OCI-LY7 (cell line): Measurements from ENCODE around the gene RNF19B. TPM values are rescaled to one million over a fixed set of nuclear protein-coding genes. Genes with fewer than 3 reads are reported as not detected.
"Not testable (repeated sequence)": the region's sequence is repeated elsewhere in the genome, so short reads cannot be mapped to it uniquely, and the experiment has no call there.

Source experiments
- BruUV-seq: library from RNA; stranded (reverse); fragments of 400-500 nt; replicated peaks from 2 replicates; lab custom pipeline; 2021; lab: Mats Ljungman, UMichigan
- CTCF ChIA-PET: fragments of 300-600 bp; sonication (Branson Sonifier 250); formaldehyde crosslinking; loops from one replicate; lab custom pipeline; 2022; ENCODE audit warnings: antibody characterized with exemption; ENCODE audit not compliant: unreplicated experiment; lab: Charles Lee
- POLR2A ChIA-PET: fragments of 300-600 bp; sonication (Branson Sonifier 250); formaldehyde crosslinking; loops from one replicate; lab custom pipeline; 2022; ENCODE audit warnings: antibody characterized with exemption; lab: Charles Lee
- DNase-seq: peaks from one replicate; pipeline ENCODE4 v3.0.0-alpha.2; 2015; ENCODE audit warnings: low spot score
- H2AFZ ChIP-seq: fragments of 200-600 bp; sonication (generic), shearing (Covaris generic); 2 replicates; pipeline ENCODE4 v1.6.1; 2014; ENCODE audit warnings: mild to moderate bottlenecking, antibody characterized with exemption, low read length, moderate library complexity
- H3K27ac ChIP-seq: fragments of 200-600 bp; sonication (generic); 2 replicates; pipeline ENCODE4 v1.5.1; 2014; ENCODE audit warnings: mixed run types, low read depth, mild to moderate bottlenecking, moderate library complexity, low read length, inconsistent platforms; ENCODE audit not compliant: poor library complexity, severe bottlenecking
- H3K36me3 ChIP-seq: fragments of 200-600 bp; sonication (generic); 2 replicates; pipeline ENCODE4 v1.6.1; 2014; ENCODE audit warnings: mild to moderate bottlenecking, antibody characterized with exemption, low read length, moderate library complexity, mixed read lengths; ENCODE audit not compliant: insufficient read depth
- H3K4me1 ChIP-seq: fragments of 200-600 bp; sonication (generic); 2 replicates; pipeline ENCODE4 v1.5.1; 2014; ENCODE audit warnings: mild to moderate bottlenecking, low read length; ENCODE audit not compliant: insufficient read depth, poor library complexity, severe bottlenecking
- H3K4me2 ChIP-seq: fragments of 200-600 bp; sonication (generic); 2 replicates; pipeline ENCODE4 v1.6.1; 2014; ENCODE audit warnings: mild to moderate bottlenecking, low read length
- H3K4me3 ChIP-seq: fragments of 200-600 bp; sonication (generic); 2 replicates; pipeline ENCODE4 v1.5.1; 2014; ENCODE audit warnings: mild to moderate bottlenecking, low read depth, low read length; ENCODE audit not compliant: poor library complexity, severe bottlenecking
- H3K79me2 ChIP-seq: fragments of 200-600 bp; sonication (generic); 2 replicates; pipeline ENCODE4 v1.6.1; 2016; ENCODE audit warnings: low read depth, mild to moderate bottlenecking, low read length, moderate library complexity, mixed read lengths; ENCODE audit not compliant: insufficient read depth
- H3K9me2 ChIP-seq: fragments of 200-600 bp; sonication (generic); 2 replicates; pipeline ENCODE4 v1.6.1; 2016; ENCODE audit warnings: mild to moderate bottlenecking, low read length, mixed read lengths; ENCODE audit not compliant: insufficient read depth
- H3K9me3 ChIP-seq: fragments of 200-600 bp; sonication (generic); 2 replicates; pipeline ENCODE4 v1.6.1; 2014; ENCODE audit warnings: mild to moderate bottlenecking, mixed run types, low read length, mixed read lengths
- H4K20me1 ChIP-seq: fragments of 200-600 bp; sonication (generic); 2 replicates; pipeline ENCODE4 v1.6.1; 2014; ENCODE audit warnings: mild to moderate bottlenecking, antibody characterized with exemption, low read length, moderate library complexity, mixed read lengths; ENCODE audit not compliant: insufficient read depth
- EZH2phosphoT487 ChIP-seq: fragments of 200-600 bp; sonication (generic); IDR thresholded peaks from 2 replicates; pipeline ENCODE4 v1.6.1; 2018; ENCODE audit warnings: low read depth, borderline replicate concordance, mild to moderate bottlenecking, mixed run types, antibody characterized with exemption, low read length, moderate library complexity, mixed read lengths
- intact Hi-C: fragments of 100-400 bp; cut with micrococcal nuclease; formaldehyde crosslinking; loops from one replicate; pipeline ENCODE4 v1.10.0; 2022; ENCODE audit not compliant: unreplicated experiment
- total RNA-seq, 2 experiments: library from RNA; depleted of rRNA in 1 of 2; stranded (reverse); fragments of >200 nt in 1 of 2; shearing (Covaris generic) in 1 of 2; gene quantifications; 2 replicates each; pipeline ENCODE4 v1.2.3, GENCODE V29; 2014 to 2022
- TF ChIP-seq, protein P1 (sequence below): fragments of 200-600 bp; sonication (generic); conservative IDR thresholded peaks from 2 replicates; pipeline ENCODE4 v1.5.1; 2014; ENCODE audit warnings: mild to moderate bottlenecking, antibody characterized with exemption, low read length, moderate library complexity, mixed read lengths

The RNF19B gene
- total RNA-seq, 2 experiments from 2014 or later, result 23.0 to 36.8 TPM

DNA sequence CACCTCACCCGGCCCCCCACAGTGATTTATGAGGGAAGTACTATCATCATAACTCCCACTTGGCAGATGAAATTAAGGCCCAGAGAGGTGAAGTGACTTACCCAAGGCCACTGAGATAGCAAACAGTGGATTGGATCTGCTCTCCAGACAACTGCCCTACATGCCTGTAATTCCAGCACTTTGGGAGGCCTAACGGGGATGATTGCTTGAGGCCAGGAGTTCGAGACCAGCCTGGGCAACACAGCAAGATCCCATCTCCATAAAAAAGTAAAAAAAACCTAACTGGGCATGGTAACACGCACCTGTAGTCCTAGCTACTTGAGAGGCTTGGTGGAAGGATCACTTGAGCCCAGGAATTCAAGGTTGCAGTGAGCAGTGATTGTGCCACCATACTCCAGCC lies 14.2 kb upstream of the RNF19B start:
- ChIA-PET POLR2A (no interaction called here), CTCF (no interaction called here)
- Histone ChIP-seq H3K27ac (no peak overlapping the region), H3K9me2 (no peaks in the 10 kb centered on the region), H3K9me3 (no peaks in the 10 kb centered on the region), H3K4me2 (no peak overlapping the region), H3K36me3 (no peaks in the 10 kb centered on the region), H3K4me3 (no peak overlapping the region), H3K79me2 (no peaks in the 10 kb centered on the region), H3K4me1 (peaks cover 25% of the 10 kb centered on the region), H4K20me1 (no peaks in the 10 kb centered on the region), H2AFZ (no peak overlapping the region)
- intact Hi-C loops, result no loop called here
- no TSS peak for BruUV-seq
- DNase-seq, result no peak
- no peak for TF ChIP-seq EZH2phosphoT487
- TF ChIP-seq, protein P1, sequence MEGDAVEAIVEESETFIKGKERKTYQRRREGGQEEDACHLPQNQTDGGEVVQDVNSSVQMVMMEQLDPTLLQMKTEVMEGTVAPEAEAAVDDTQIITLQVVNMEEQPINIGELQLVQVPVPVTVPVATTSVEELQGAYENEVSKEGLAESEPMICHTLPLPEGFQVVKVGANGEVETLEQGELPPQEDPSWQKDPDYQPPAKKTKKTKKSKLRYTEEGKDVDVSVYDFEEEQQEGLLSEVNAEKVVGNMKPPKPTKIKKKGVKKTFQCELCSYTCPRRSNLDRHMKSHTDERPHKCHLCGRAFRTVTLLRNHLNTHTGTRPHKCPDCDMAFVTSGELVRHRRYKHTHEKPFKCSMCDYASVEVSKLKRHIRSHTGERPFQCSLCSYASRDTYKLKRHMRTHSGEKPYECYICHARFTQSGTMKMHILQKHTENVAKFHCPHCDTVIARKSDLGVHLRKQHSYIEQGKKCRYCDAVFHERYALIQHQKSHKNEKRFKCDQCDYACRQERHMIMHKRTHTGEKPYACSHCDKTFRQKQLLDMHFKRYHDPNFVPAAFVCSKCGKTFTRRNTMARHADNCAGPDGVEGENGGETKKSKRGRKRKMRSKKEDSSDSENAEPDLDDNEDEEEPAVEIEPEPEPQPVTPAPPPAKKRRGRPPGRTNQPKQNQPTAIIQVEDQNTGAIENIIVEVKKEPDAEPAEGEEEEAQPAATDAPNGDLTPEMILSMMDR, result no peak

DNA sequence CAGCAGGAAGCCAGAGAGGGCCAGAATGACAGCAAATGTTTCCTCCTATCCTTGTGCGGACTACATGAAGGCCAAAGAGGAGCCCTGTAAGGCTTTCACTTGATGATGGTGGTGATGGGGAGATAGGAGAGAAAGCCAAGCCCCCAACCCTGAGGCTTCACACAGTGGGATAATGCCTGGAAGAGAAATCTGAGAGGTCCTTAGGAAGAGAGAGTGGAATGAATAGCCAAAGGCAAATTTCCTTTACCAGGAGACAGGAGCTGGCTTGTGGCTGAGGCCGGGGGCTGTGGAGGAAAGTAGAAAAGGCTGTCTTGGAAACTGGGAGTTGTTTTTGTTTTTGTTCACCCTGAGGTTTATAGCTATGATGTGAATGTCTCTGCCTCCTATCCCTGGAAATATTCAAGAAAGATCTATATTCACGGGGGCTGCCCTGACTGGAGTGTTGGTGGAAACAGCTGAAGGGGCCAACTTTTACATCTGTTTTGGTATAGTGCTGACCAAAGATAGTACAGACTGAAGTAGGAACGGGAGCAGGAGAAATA lies 13.0 kb upstream of the RNF19B start:
- CTCF ChIA-PET, result no interaction called here
- Histone ChIP-seq H3K9me2 (no peaks in the 10 kb centered on the region), H3K4me3 (no peak overlapping the region), H2AFZ (no peak overlapping the region), H4K20me1 (no peaks in the 10 kb centered on the region), H3K4me1 (peaks cover 25% of the 10 kb centered on the region), H3K36me3 (no peaks in the 10 kb centered on the region), H3K4me2 (no peak overlapping the region), H3K79me2 (no peaks in the 10 kb centered on the region), H3K27ac (no peak overlapping the region), H3K9me3 (no peaks in the 10 kb centered on the region)
- DNase-seq, result no peak
- TF ChIP-seq, protein P1, result no peak
- no peak for TF ChIP-seq EZH2phosphoT487
- intact Hi-C loops, result no loop called here
- no TSS peak for BruUV-seq
- POLR2A ChIA-PET, result interaction anchor here (0.9 kb wide), 1 partner anchor 12 kb away, joined by 4 read pairs; no protein-coding TSS in a partner anchor

DNA sequence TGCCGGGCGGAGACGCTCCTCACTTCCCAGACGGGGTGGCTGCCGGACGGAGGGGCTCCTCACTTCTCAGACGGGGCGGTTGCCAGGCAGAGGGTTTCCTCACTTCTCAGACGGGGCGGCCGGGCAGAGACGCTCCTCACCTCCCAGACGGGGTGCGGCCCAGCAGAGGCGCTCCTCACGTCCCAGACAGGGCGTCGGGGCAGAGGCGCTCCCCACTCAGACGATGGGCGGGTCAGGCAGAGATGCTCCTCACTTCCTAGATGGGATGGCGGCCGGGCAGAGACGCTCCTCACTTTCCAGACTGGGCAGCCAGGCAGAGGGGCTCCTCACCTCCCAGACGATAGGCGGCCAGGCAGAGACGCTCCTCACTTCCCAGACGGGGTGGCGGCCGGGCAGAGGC lies 10.4 kb upstream of the RNF19B start:
- H3K36me3 ChIP-seq, H3K79me2 ChIP-seq, BruUV-seq, H2AFZ ChIP-seq, H3K4me3 ChIP-seq, intact Hi-C loops, H3K9me2 ChIP-seq, POLR2A ChIA-PET, DNase-seq, H3K27ac ChIP-seq, H3K4me2 ChIP-seq, H3K9me3 ChIP-seq, H4K20me1 ChIP-seq, CTCF ChIA-PET, H3K4me1 ChIP-seq: not testable (repeated sequence)

DNA sequence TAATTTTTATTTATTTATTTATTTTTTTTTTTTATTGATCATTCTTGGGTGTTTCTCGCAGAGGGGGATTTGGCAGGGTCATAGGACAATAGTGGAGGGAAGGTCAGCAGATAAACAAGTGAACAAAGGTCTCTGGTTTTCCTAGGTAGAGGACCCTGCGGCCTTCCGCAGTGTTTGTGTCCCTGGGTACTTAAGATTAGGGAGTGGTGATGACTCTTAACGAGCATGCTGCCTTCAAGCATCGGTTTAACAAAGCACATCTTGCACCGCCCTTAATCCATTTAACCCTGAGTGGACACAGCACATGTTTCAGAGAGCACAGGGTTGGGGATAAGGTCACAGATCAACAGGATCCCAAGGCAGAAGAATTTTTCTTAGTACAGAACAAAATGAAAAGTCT lies 8.8 kb upstream of the RNF19B start:
- DNase-seq, H3K4me3 ChIP-seq, BruUV-seq, intact Hi-C loops, H3K27ac ChIP-seq, H4K20me1 ChIP-seq, H3K4me2 ChIP-seq, H3K9me2 ChIP-seq, H3K79me2 ChIP-seq, CTCF ChIA-PET, POLR2A ChIA-PET, H3K36me3 ChIP-seq, H3K4me1 ChIP-seq, H2AFZ ChIP-seq, H3K9me3 ChIP-seq: not testable (repeated sequence)
